Measurements from ENCODE around the gene KIAA0319L. TPM values are rescaled to one million over a fixed set of nuclear protein-coding genes. Genes with fewer than 3 reads are reported as not detected.

Gene KIAA0319L
- total and polyA plus RNA-seq, 2 donors (not counting 3 experiments of a cell fraction or from before 2014, with no cell fraction given): 31.4 to 43.4 TPM

- POLR2A ChIA-PET: no interaction called here
- H3K4me2 ChIP-seq (ENCODE audit: insufficient read depth, low read length): no peak overlapping the region
- no peaks in the 10 kb centered on the region for H3K79me2 ChIP-seq (ENCODE audit: control insufficient read depth, insufficient read depth, low read length)
- dilution Hi-C loops (cut with MboI; ENCODE audit: extremely low pct_ligation_motif_present, low sequenced_read_pairs): no loop called here
- H3K9ac ChIP-seq (replicated peaks; ENCODE audit: extremely low read depth, insufficient read depth, low read length): no peak overlapping the region
- no peaks in the 10 kb centered on the region for H3K36me3 ChIP-seq (ENCODE audit: control insufficient read depth in 2 of 2, extremely low read depth in 1 of 2, insufficient read depth in 2 of 2, low read length in 2 of 2)
- intact Hi-C loops (cut with micrococcal nuclease): no loop called here
- H4K20me1 ChIP-seq (replicated peaks; ENCODE audit: control insufficient read depth, extremely low read depth, insufficient read depth, low read length): no peaks in the 10 kb centered on the region
- FAIRE-seq: no peak
- TF ChIP-seq CTCF (IDR thresholded peaks at IDR 0.05; ENCODE audit: extremely low read depth in 1 of 2, insufficient read depth in 1 of 2, low read depth in 1 of 2, low read length in 2 of 2) (no peak), POLR2A (IDR thresholded peaks at IDR 0.05; ENCODE audit: low read depth, low read length) (no peak), JUN (IDR thresholded peaks at IDR 0.05; ENCODE audit: borderline replicate concordance, insufficient read depth, insufficient read length, low read depth) (no peak), MYC (IDR thresholded peaks at IDR 0.05; ENCODE audit: low read depth, low read length) (no peak), MAX (IDR thresholded peaks at IDR 0.05; ENCODE audit: insufficient read depth, insufficient read length) (no peak), EZH2 (IDR thresholded peaks at IDR 0.05; ENCODE audit: borderline replicate concordance, low read depth, low read length, severe bottlenecking) (no peak)
- no peak overlapping the region for H3K27ac ChIP-seq (ENCODE audit: insufficient read depth, low read depth, low read length)
- DNase-seq (ENCODE audit: low read depth, low spot score): no peak
- no peak overlapping the region for H3K4me3 ChIP-seq (replicated peaks in 1 of 3; ENCODE audit: insufficient read depth in 1 of 3, low read depth in 1 of 3, low read length in 3 of 3)
- H2AFZ ChIP-seq (ENCODE audit: low read depth, low read length): no peak overlapping the region
- CTCF ChIA-PET: interaction anchor here (0.7 to 2.2 kb wide), 2 partner anchors 53 to 68 kb away, joined by 3 to 7 read pairs; partner anchors contain the start of gene TFAP2E
- H3K9me3 ChIP-seq (replicated peaks; ENCODE audit: control insufficient read depth, insufficient read depth, low read length): no peaks in the 10 kb centered on the region
- H3K9me1 ChIP-seq (replicated peaks; ENCODE audit: control insufficient read depth, extremely low read depth, insufficient read depth, low read length): no peaks in the 10 kb centered on the region
- H3K4me1 ChIP-seq (ENCODE audit: control insufficient read depth, extremely low read depth, insufficient read depth, low read length): no peaks in the 10 kb centered on the region
- no peaks in the 10 kb centered on the region for H3K27me3 ChIP-seq (ENCODE audit: control insufficient read depth in 2 of 2, insufficient read depth in 2 of 2, low read length in 2 of 2)
- no TSS peak for BruUV-seq (replicated peaks)
Measured at GRCh38 chr1:35519432-35519831, 37.8 kb downstream of the KIAA0319L start.

- ChIA-PET CTCF (no interaction called here), POLR2A (no interaction called here)
- dilution Hi-C loops (cut with MboI; ENCODE audit: extremely low pct_ligation_motif_present, low sequenced_read_pairs) (no loop called here), intact Hi-C loops (cut with micrococcal nuclease) (no loop called here)
- H4K20me1 ChIP-seq (replicated peaks; ENCODE audit: control insufficient read depth, extremely low read depth, insufficient read depth, low read length): no peaks in the 10 kb centered on the region
- H3K4me2 ChIP-seq (ENCODE audit: insufficient read depth, low read length): no peak overlapping the region
- BruUV-seq (replicated peaks): no TSS peak
- no peaks in the 10 kb centered on the region for H3K9me1 ChIP-seq (replicated peaks; ENCODE audit: control insufficient read depth, extremely low read depth, insufficient read depth, low read length)
- H2AFZ ChIP-seq (ENCODE audit: low read depth, low read length): no peak overlapping the region
- no peaks in the 10 kb centered on the region for H3K79me2 ChIP-seq (ENCODE audit: control insufficient read depth, insufficient read depth, low read length)
- H3K9ac ChIP-seq (replicated peaks; ENCODE audit: extremely low read depth, insufficient read depth, low read length): no peak overlapping the region
- no peak for DNase-seq (ENCODE audit: low read depth, low spot score)
- H3K4me1 ChIP-seq (ENCODE audit: control insufficient read depth, extremely low read depth, insufficient read depth, low read length): no peaks in the 10 kb centered on the region
- no peak overlapping the region for H3K4me3 ChIP-seq (replicated peaks in 1 of 3; ENCODE audit: insufficient read depth in 1 of 3, low read depth in 1 of 3, low read length in 3 of 3)
- TF ChIP-seq EZH2 (IDR thresholded peaks at IDR 0.05; ENCODE audit: borderline replicate concordance, low read depth, low read length, severe bottlenecking): no peak
- no peak for TF ChIP-seq FOS (IDR thresholded peaks at IDR 0.05; ENCODE audit: borderline replicate concordance, insufficient read depth, low read length)
- TF ChIP-seq GATA2 (IDR thresholded peaks at IDR 0.05; ENCODE audit: insufficient read depth, insufficient read length, low read depth, low read length): no peak
- no peak for TF ChIP-seq JUN (IDR thresholded peaks at IDR 0.05; ENCODE audit: borderline replicate concordance, insufficient read depth, insufficient read length, low read depth)
- no peak for TF ChIP-seq CTCF (IDR thresholded peaks at IDR 0.05; ENCODE audit: extremely low read depth in 1 of 2, insufficient read depth in 1 of 2, low read depth in 1 of 2, low read length in 2 of 2)
- TF ChIP-seq MYC (IDR thresholded peaks at IDR 0.05; ENCODE audit: low read depth, low read length): no peak
- no peak for TF ChIP-seq POLR2AphosphoS5 (IDR thresholded peaks at IDR 0.05; ENCODE audit: insufficient read depth, low read depth, low read length)
- no peak for TF ChIP-seq MAX (IDR thresholded peaks at IDR 0.05; ENCODE audit: insufficient read depth, insufficient read length)
- no peak for TF ChIP-seq POLR2A (IDR thresholded peaks at IDR 0.05; ENCODE audit: low read depth, low read length)
- no peak for FAIRE-seq
- H3K27ac ChIP-seq (ENCODE audit: insufficient read depth, low read depth, low read length): no peak overlapping the region
- H3K9me3 ChIP-seq (replicated peaks; ENCODE audit: control insufficient read depth, insufficient read depth, low read length): no peaks in the 10 kb centered on the region
- H3K36me3 ChIP-seq (ENCODE audit: control insufficient read depth in 2 of 2, extremely low read depth in 1 of 2, insufficient read depth in 2 of 2, low read length in 2 of 2): no peaks in the 10 kb centered on the region
- H3K27me3 ChIP-seq (ENCODE audit: control insufficient read depth in 2 of 2, insufficient read depth in 2 of 2, low read length in 2 of 2): no peaks in the 10 kb centered on the region
Measured at GRCh38 chr1:35518183-35518582, 39.0 kb downstream of the KIAA0319L start.
